Measurements from ENCODE around the gene RRP1B. TPM values are rescaled to one million over a fixed set of nuclear protein-coding genes. Genes with fewer than 3 reads are reported as not detected.

Gene RRP1B
- polyA plus RNA-seq, 2 of the 4 experiments (the other 2 are of a cell fraction), result 32.5 TPM

Small RNA genes lying within 50 kb of the gene (small RNA-seq; reads per million reads assigned to genes)
- gene MIR6070, result 0 to 0.12 (median 0) reads per million in 6 experiments

Other genes starting within 250 kb of the RRP1B start
- 57.5 and 74.0 TPM in 2 replicates for gene SIK1, start 232.4 kb upstream of the RRP1B start, polyA plus RNA-seq (2011; rRNA removed)
- gene SIK1, start 232.4 kb upstream of the RRP1B start, polyA plus RNA-seq (2017; fragmentation: RNase III; extraction: RNeasy Plus Mini Kit Qiagen cat#74134 plus additional on column Dnase treatment), result 12.2 to 17.7 TPM (median 14.0 TPM) in 3 replicates
- gene HSF2BP, start 72 bp upstream of the RRP1B start, polyA plus RNA-seq (2011; rRNA removed), result 2.7 and 3.1 TPM in 2 replicates
- gene HSF2BP, start 72 bp upstream of the RRP1B start, polyA plus RNA-seq (2017; fragmentation: RNase III; extraction: RNeasy Plus Mini Kit Qiagen cat#74134 plus additional on column Dnase treatment), result 1.7 to 2.3 TPM (median 1.7 TPM) in 3 replicates
- 252 and 292 TPM in 2 replicates for gene PDXK, start 59.6 kb downstream of the RRP1B start, polyA plus RNA-seq (2011; rRNA removed)
- gene PDXK, start 59.6 kb downstream of the RRP1B start, polyA plus RNA-seq (2017; fragmentation: RNase III; extraction: RNeasy Plus Mini Kit Qiagen cat#74134 plus additional on column Dnase treatment), result 189 to 220 TPM (median 214 TPM) in 3 replicates
- gene CSTB, start 116.7 kb downstream of the RRP1B start, polyA plus RNA-seq (2011; rRNA removed), result 42.9 and 51.5 TPM in 2 replicates
- 94.1 to 102 TPM (median 101 TPM) in 3 replicates for gene CSTB, start 116.7 kb downstream of the RRP1B start, polyA plus RNA-seq (2017; fragmentation: RNase III; extraction: RNeasy Plus Mini Kit Qiagen cat#74134 plus additional on column Dnase treatment)
- gene RRP1, start 130.0 kb downstream of the RRP1B start, polyA plus RNA-seq (2011; rRNA removed), result 15.4 and 16.8 TPM in 2 replicates
- 26.3 to 29.5 TPM (median 28.2 TPM) in 3 replicates for gene RRP1, start 130.0 kb downstream of the RRP1B start, polyA plus RNA-seq (2017; fragmentation: RNase III; extraction: RNeasy Plus Mini Kit Qiagen cat#74134 plus additional on column Dnase treatment)
- gene AGPAT3, start 205.7 kb downstream of the RRP1B start, polyA plus RNA-seq (2011; rRNA removed), result 18.2 and 19.7 TPM in 2 replicates
- gene AGPAT3, start 205.7 kb downstream of the RRP1B start, polyA plus RNA-seq (2017; fragmentation: RNase III; extraction: RNeasy Plus Mini Kit Qiagen cat#74134 plus additional on column Dnase treatment), result 20.3 to 21.2 TPM (median 21.1 TPM) in 3 replicates